K562 (cell line): ENCODE measurements around the gene SYTL4. TPM values are rescaled to one million over a fixed set of nuclear protein-coding genes. Genes with fewer than 3 reads are reported as not detected.

Source experiments
- EGR1 ChIP-seq: fragments of 450-650 bp; conservative IDR thresholded peaks from 2 replicates; pipeline ENCODE4 v1.6.1; 2017; ENCODE audit warnings: mild to moderate bottlenecking
- HDAC2 ChIP-seq: fragments of 450-650 bp; IDR thresholded peaks from 2 replicates; pipeline ENCODE4 v1.6.1; 2016; ENCODE audit warnings: mild to moderate bottlenecking
- KAT2B ChIP-seq: IDR thresholded peaks from one replicate; pipeline ENCODE4 v1.6.1; 2012; ENCODE audit warnings: low read depth, mild to moderate bottlenecking, control low read depth, inconsistent platforms, low read length, moderate library complexity
- NFXL1 ChIP-seq: fragments of 450-650 bp; formaldehyde crosslinking; IDR thresholded peaks from 2 replicates; pipeline ENCODE4 v1.4.0; 2021; ENCODE audit warnings: mild to moderate bottlenecking
- POLR2AphosphoS2 ChIP-seq: IDR thresholded peaks from 2 replicates; pipeline ENCODE4 v1.6.1; 2012; ENCODE audit warnings: low read length, improper control_type of control experiment
- POLR2G ChIP-seq: fragments of 200-400 bp; formaldehyde crosslinking; IDR thresholded peaks from 2 replicates; pipeline ENCODE4 v1.6.1; 2017; ENCODE audit warnings: low read depth, mild to moderate bottlenecking, antibody characterized with exemption, low read length, moderate library complexity
- PREB ChIP-seq: sonication (generic); formaldehyde crosslinking; IDR thresholded peaks from 2 replicates; pipeline ENCODE4 v1.8.1; 2023; ENCODE audit warnings: mild to moderate bottlenecking, missing genetic modification reagents
- TCF3 ChIP-seq: sonication (generic); formaldehyde crosslinking; IDR thresholded peaks from 2 replicates; pipeline ENCODE4 v1.4.0; 2020; ENCODE audit warnings: mild to moderate bottlenecking, missing genetic modification reagents
- TCFL5 ChIP-seq: fragments of 250-450 bp; sonication (Bioruptor Pico); conservative IDR thresholded peaks from 2 replicates; pipeline ENCODE4 v1.6.1; 2021; ENCODE audit warnings: mild to moderate bottlenecking, moderate library complexity, matching md5 sums
- TSHZ1 ChIP-seq: fragments of 250-450 bp; sonication (Bioruptor Pico); IDR thresholded peaks from 2 replicates; pipeline ENCODE4 v1.4.0; 2020; ENCODE audit warnings: mild to moderate bottlenecking, moderate library complexity
- ZFP36 ChIP-seq: fragments of 150-350 bp; IDR thresholded peaks from 2 replicates; pipeline ENCODE4 v1.6.1; 2018; ENCODE audit warnings: low read length, low read depth; ENCODE audit not compliant: partially characterized antibody
- ZHX1 ChIP-seq: fragments of 150-350 bp; conservative IDR thresholded peaks from 2 replicates; pipeline ENCODE4 v1.6.1; 2014; ENCODE audit warnings: low read length
- ZNF217 ChIP-seq: sonication (generic); formaldehyde crosslinking; IDR thresholded peaks from 2 replicates; pipeline ENCODE4 v1.8.0; 2022; ENCODE audit warnings: mild to moderate bottlenecking, missing genetic modification reagents
- ZNF232 ChIP-seq: sonication (generic); formaldehyde crosslinking; IDR thresholded peaks from 2 replicates; pipeline ENCODE4 v1.8.0; 2022; ENCODE audit warnings: mild to moderate bottlenecking, missing genetic modification reagents
- ZNF561 ChIP-seq: fragments of 450-650 bp; formaldehyde crosslinking; conservative IDR thresholded peaks from 2 replicates; pipeline ENCODE4 v1.4.0; 2020; ENCODE audit warnings: mild to moderate bottlenecking, moderate library complexity
- polyA plus RNA-seq, 8 experiments: library from polyadenylated mRNA; depleted of rRNA in 4 of 8; stranded (reverse) in 5 of 8; unstranded in 3 of 8; fragments of >200 nt; fragmentation: Nextera tagmentation in 2 of 8; fragmentation: Illumina TruSeq in 1 of 8; extraction: Ambion mirVana in 2 of 8; extraction: Trizol in 1 of 8; gene quantifications; 2 replicates each; pipeline versions ENCODE4 v1.2.1 to v1.2.3, GENCODE V29; 2011 to 2014; ENCODE audit warnings: inconsistent platforms in 1 of 8, missing spikeins in 1 of 8
- total RNA-seq, 7 experiments: library from RNA; depleted of rRNA in 6 of 7; stranded (reverse); fragments of >200 nt in 6 of 7; fragmentation: Illumina TruSeq in 2 of 7; extraction: Trizol in 2 of 7; gene quantifications; 2 replicates each; pipeline versions ENCODE4 v1.2.1 to v1.2.3, GENCODE V29; 2011 to 2021; ENCODE audit warnings: low replicate concordance in 1 of 7

SYTL4 gene
- total and polyA plus RNA-seq, 9 of the 15 experiments (the other 6 are each of a cell fraction or from before 2014, with no cell fraction given) = 0.65 to 9.0 (median 1.5) TPM

- TF ChIP-seq ZFP36 = peak; percentile 7
- TF ChIP-seq EGR1 = 0 out of 2 replicates have a peak, but pooled peaks have one; percentile 10
- no peak for TF ChIP-seq PREB
- peak; percentile 55 for TF ChIP-seq POLR2G
- TF ChIP-seq ZNF561 (CRISPR knock-in tag) = no peak
- no peak for TF ChIP-seq TCF3 (CRISPR knock-in tag)
- TF ChIP-seq TSHZ1 = no peak
- no peak for TF ChIP-seq ZNF217 (CRISPR knock-in tag)
- TF ChIP-seq NFXL1 (CRISPR knock-in tag) = no peak
- TF ChIP-seq ZNF232 (CRISPR knock-in tag) = no peak
- TF ChIP-seq ZHX1 = no peak
- no peak for TF ChIP-seq TCFL5 (CRISPR knock-in tag)
- TF ChIP-seq KAT2B = no peak
- TF ChIP-seq HDAC2 = no peak
- TF ChIP-seq POLR2AphosphoS2 = no peak
Measured at GRCh38 chrX:100731441-100732281, at the start of gene SYTL4 (continued).
